Memory B cell (primary cell): ENCODE data around the gene PSORS1C2.
"Not testable (repeated sequence)": the region's sequence is repeated elsewhere in the genome, so short reads cannot be mapped to it uniquely, and the experiment has no call there.

Experiments
- ATAC-seq: fragments of 150-1000 bp; cut with Tn5 transposase; 2 replicates; pipeline ENCODE4 v1.10.0; 2021; ENCODE audit warnings: low read depth, mild to moderate bottlenecking, moderate library complexity
- DNase-seq, 2 donors: peaks; one replicate each; pipeline ENCODE4 v3.0.0; 2022; ENCODE audit warnings: low spot score in 2 of 2
- H3K27ac Mint-ChIP-seq: one replicate; pipeline ENCODE4 v1.8.0; 2022; ENCODE audit warnings: mild to moderate bottlenecking, moderate library complexity, mixed read lengths
- H3K27me3 Mint-ChIP-seq: one replicate; pipeline ENCODE4 v1.8.0; 2022; ENCODE audit warnings: mixed read lengths
- H3K36me3 Mint-ChIP-seq: one replicate; pipeline ENCODE4 v1.8.0; 2022; ENCODE audit warnings: mild to moderate bottlenecking, mixed read lengths
- H3K4me1 Mint-ChIP-seq: one replicate; pipeline ENCODE4 v1.8.0; 2022; ENCODE audit warnings: mixed read lengths
- H3K4me3 Mint-ChIP-seq: one replicate; pipeline ENCODE4 v1.8.0; 2022; ENCODE audit warnings: mild to moderate bottlenecking, moderate library complexity, mixed read lengths
- H3K9me3 Mint-ChIP-seq: one replicate; pipeline ENCODE4 v1.8.0; 2022; ENCODE audit warnings: mixed read lengths

The PSORS1C2 gene

DNA sequence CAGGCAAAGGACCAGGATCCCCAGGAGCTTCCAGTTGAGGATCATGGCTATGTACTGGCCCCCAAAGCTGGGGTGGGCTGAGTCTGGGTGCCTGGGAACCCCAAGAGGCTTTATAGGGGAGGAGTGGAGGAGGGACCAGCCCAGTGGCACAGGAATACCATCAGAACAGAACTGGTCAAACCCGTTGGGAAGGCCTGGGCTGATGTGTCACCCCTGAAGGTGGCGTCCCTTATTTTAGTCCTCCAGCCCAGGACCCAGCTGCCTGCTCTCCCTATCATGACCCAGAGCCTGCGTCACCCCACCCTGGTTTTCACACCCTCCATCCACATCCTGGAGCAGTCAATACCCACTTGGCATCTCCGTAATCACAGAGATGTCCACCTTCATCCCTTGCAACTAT lies at the start of gene PSORS1C2:
PSORS1C2 (minus strand) TSS at position 85 of the 400 bp plus-strand sequence; CDS start at position 45, 40 bp downstream.
- Mint-ChIP-seq H3K27ac (no peak within 1 kb of the TSS), H3K36me3 (no peaks in the 10 kb centered on the region), H3K9me3 (no peaks in the 10 kb centered on the region), H3K4me3 (no peak within 1 kb of the TSS), H3K4me1 (peaks cover 4% of the 10 kb centered on the region), H3K27me3 (peaks cover 2% of the 10 kb centered on the region)
- ATAC-seq = no peak
- DNase-seq = no peak

DNA sequence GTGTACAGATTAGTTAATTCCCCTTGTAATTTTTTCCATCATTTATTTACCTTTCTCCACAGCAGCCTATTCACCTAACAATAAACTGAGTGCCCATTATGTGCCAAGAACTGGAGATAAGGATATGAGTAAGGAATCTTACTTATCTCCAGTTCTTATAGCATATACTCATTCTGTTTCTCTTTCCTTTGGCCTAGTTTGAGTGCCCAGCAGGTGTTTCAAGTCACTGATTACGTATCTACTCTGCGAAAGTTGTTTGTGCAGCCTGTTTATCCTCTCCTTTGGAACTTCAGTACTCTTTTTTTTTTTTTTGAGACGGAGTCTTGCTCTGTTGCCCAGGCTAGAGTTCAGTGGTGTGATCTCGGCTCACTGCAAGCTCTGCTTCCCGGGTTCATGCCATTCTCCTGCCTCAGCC lies 48.9 kb upstream of the PSORS1C2 start:
- H3K27ac Mint-ChIP-seq = no peak overlapping the region
- no peaks in the 10 kb centered on the region for H3K27me3 Mint-ChIP-seq
- no peak for DNase-seq
- ATAC-seq = no peak
- H3K9me3 Mint-ChIP-seq = no peaks in the 10 kb centered on the region
- peaks cover 1% of the 10 kb centered on the region for H3K36me3 Mint-ChIP-seq
- H3K4me3 Mint-ChIP-seq = no peak overlapping the region
- H3K4me1 Mint-ChIP-seq = peaks cover 15% of the 10 kb centered on the region

DNA sequence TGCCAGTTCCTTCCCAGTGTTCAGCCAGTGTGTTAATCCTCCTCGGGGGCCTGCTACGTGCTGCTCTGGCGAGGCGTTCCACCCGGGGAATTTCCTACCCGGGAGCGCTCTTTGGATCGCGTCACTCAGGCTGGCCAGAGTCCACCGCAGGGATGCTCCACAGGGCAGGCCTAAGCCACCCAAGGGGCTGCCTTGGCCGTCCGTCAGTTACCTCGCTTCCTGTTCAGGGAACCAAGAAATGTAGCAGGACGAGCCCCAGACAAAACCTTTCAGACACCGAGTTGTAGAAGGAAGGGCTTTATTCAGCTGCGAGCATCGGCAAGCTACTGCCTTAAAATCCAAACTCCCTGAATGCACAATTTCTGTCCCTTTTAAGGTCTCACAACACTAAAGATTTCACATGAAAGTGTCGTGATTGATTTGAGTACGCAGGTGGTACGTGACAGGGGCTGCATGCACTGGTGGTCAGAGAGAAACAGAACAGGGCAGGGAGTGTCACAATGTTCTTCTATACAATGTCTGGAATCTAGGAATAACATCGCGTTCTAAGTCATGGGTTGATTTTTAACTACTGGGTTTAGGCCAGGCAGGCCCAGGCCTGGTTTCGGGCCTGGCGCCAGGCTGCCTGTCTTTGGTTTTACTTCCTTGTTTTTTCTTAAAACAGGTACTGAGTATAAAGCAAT lies 47.3 kb upstream of the PSORS1C2 start:
- Mint-ChIP-seq H3K9me3 (no peaks in the 10 kb centered on the region), H3K27ac (peak overlapping the region; percentile 86), H3K27me3 (no peaks in the 10 kb centered on the region), H3K4me1 (peaks cover 12% of the 10 kb centered on the region), H3K36me3 (peaks cover 1% of the 10 kb centered on the region), H3K4me3 (no peak overlapping the region)
- DNase-seq (no peak), ATAC-seq (no peak)

DNA sequence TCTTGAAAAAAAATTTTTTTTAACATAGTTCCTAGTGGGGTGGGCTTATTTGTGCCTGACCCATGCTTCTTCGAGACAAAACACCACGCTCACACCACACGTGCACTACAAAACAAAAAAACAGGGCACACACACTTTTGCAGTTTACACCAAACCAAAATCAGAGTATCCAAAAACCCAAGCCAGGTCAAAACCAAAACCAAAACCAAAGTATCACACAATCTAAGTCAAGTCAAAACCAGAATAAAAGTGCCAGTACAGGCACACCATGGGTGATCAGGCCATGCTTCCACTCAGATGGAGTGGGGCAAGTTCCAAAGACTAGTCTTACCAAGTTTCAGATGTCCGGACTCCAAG lies 46.8 kb upstream of the PSORS1C2 start:
- Mint-ChIP-seq H3K4me1 (peaks cover 12% of the 10 kb centered on the region), H3K27ac (peak overlapping the region; percentile 86)
- ATAC-seq, H3K9me3 Mint-ChIP-seq, H3K36me3 Mint-ChIP-seq, H3K27me3 Mint-ChIP-seq, H3K4me3 Mint-ChIP-seq, DNase-seq: not testable (repeated sequence)

DNA sequence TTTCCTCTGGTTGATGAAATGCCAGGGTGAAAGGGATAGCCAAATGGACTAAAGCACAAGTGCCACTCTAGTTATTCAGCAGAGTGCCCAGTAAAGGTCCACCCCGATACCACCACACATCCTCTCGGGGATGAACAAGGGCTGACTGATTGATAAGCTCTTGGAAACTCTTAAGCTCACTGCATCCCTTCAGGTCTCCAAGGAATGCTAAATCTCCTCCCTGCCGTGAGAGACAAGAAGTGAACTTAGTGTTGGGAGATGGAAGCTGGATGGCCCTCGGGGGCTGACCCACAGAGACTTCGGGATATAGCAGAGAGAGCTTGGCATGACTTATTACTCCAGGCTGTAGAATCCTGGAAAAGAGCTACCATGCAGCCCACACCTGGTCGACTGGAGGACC lies 45.0 kb upstream of the PSORS1C2 start:
- not testable (repeated sequence) for H3K27me3 Mint-ChIP-seq, H3K27ac Mint-ChIP-seq, H3K36me3 Mint-ChIP-seq, H3K9me3 Mint-ChIP-seq, ATAC-seq, H3K4me3 Mint-ChIP-seq, DNase-seq
- peaks cover 16% of the 10 kb centered on the region for H3K4me1 Mint-ChIP-seq

DNA sequence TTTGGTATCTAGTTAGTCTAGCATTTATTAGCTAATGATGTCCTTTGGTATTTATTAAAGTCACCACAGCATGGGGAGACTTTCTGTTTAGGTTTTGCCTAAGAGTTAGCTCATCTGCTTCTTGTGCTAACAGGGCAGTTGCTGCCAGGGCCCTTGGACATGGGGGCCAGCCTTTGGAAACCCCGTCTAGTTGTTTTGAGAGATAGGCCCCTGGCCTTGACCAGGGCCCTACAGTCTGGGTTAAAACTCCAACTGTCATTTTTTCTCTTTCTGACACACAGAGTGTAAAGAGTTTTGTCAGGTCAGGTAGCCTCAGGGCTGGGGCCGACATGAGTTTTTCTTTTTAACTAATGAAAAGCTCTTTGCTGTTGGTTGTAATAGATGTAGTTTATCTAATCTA lies 44.4 kb upstream of the PSORS1C2 start:
- ATAC-seq, H3K27ac Mint-ChIP-seq, H3K27me3 Mint-ChIP-seq, H3K4me3 Mint-ChIP-seq, H3K9me3 Mint-ChIP-seq, H3K36me3 Mint-ChIP-seq, DNase-seq: not testable (repeated sequence)
- peaks cover 22% of the 10 kb centered on the region for H3K4me1 Mint-ChIP-seq

DNA sequence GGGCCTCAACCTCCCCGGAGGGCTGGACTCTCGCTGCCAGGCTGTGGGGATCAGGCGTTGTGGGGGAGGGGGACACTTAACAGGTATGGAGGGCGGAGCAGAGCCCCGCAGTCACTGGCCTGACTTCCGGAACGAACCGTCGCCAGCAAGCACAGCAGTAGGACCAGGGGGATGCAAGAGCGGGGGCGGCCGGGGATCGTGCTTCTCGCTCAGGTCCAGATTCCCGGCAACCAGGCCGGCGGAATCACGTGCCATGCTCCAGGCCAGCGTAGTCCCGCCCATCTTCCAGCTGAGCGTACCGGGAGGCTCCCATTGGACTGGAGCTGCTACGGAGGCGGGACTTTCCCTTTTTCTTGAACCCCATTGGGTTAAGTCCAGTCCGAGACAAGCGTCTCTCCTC lies 41.6 kb upstream of the PSORS1C2 start:
- Mint-ChIP-seq H3K9me3 (no peaks in the 10 kb centered on the region), H3K27me3 (no peaks in the 10 kb centered on the region), H3K4me3 (peak overlapping the region; percentile 89), H3K36me3 (peaks cover 3% of the 10 kb centered on the region), H3K27ac (peak overlapping the region; percentile 45), H3K4me1 (peaks cover 13% of the 10 kb centered on the region)
- peak; percentile 99 for ATAC-seq
- peak; percentile 59 to 61 for DNase-seq

DNA sequence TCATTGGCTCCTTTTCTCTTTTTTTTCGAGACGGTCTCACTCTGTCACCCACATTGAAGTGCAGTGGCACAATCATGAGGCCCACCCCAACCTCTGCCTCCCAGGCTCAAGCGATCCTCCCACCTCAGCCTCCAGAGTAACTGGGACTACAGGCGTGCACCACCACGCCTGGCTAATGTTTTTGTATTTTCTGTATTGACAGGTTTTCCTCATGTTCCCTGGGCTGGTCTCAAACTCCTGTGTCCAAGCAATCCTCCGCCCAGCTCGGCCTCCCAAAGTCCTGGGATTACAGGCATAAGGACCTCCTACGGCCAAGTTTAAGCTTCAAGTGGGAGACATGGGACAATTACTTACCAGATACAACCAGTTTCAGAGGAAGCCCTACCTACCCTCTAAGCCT lies 41.0 kb upstream of the PSORS1C2 start:
- Mint-ChIP-seq H3K36me3 (peaks cover 3% of the 10 kb centered on the region), H3K9me3 (no peaks in the 10 kb centered on the region), H3K27me3 (no peaks in the 10 kb centered on the region), H3K4me1 (peaks cover 13% of the 10 kb centered on the region), H3K4me3 (no peak overlapping the region), H3K27ac (no peak overlapping the region)
- no peak for ATAC-seq
- no peak for DNase-seq

DNA sequence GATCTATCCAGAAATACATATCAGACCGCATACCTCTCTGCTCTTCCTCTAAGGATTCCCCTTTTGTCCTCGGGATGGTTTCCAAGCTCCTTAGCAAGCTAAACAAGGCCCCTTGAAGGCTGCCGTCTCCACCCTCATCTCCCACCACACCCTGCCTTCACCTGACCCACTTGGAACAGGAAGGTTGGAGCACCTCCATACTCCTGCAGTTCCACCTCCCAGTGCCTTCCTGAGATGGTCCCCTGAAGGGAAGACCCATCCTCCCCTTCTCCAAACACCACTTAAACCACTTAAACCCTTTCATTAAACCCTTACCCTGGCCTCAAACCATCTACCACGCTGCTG lies 40.1 kb upstream of the PSORS1C2 start:
- DNase-seq = no peak
- H3K4me3 Mint-ChIP-seq = no peak overlapping the region
- peaks cover 13% of the 10 kb centered on the region for H3K4me1 Mint-ChIP-seq
- H3K36me3 Mint-ChIP-seq = peaks cover 3% of the 10 kb centered on the region
- no peaks in the 10 kb centered on the region for H3K9me3 Mint-ChIP-seq
- no peak overlapping the region for H3K27ac Mint-ChIP-seq
- ATAC-seq = no peak
- H3K27me3 Mint-ChIP-seq = no peaks in the 10 kb centered on the region

DNA sequence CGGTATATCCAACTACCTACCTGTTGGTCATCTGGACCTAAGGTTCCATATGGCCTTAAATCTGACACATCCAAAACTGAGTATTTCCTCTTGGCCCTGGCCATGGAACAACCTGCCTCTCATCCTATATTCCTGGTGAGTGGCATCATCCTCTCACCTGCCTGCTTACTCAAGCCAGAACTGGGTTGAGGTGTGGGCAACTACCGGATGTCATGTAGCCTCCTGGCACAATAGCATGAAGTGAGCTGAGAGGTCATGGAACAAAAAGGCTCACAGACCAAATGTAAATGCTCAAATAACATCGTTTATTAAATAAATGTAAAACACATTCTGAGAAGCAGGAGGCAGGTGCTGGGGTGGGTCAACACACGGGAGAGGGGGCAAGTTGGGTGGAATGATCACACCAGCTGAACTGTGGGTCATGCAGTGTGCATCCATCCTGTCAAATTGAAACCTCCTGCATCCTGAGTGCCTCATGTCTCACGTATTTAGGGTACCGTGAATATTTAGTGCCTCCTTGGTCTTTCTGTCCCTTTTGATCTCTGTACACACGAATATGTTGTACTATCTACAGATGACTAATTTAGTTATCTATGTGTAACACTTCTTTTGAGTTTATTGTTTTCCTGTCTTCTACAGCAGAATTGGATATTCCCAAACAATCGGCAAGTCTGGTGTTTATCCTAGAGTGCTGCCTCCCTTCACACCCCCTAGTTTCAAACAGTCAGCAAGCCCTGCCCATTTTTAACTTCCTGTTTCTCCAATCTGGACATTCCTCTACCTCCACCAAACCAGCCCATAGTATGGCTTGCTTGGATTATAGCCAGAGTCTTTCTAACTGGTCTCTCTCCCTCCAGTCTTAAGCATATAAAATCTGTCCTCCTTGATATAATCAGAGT lies 39.5 kb upstream of the PSORS1C2 start:
- no peak for ATAC-seq
- H3K27me3 Mint-ChIP-seq = no peaks in the 10 kb centered on the region
- peaks cover 3% of the 10 kb centered on the region for H3K36me3 Mint-ChIP-seq
- peaks cover 13% of the 10 kb centered on the region for H3K4me1 Mint-ChIP-seq
- DNase-seq = no peak
- H3K9me3 Mint-ChIP-seq = no peaks in the 10 kb centered on the region
- no peak overlapping the region for H3K4me3 Mint-ChIP-seq
- no peak overlapping the region for H3K27ac Mint-ChIP-seq

DNA sequence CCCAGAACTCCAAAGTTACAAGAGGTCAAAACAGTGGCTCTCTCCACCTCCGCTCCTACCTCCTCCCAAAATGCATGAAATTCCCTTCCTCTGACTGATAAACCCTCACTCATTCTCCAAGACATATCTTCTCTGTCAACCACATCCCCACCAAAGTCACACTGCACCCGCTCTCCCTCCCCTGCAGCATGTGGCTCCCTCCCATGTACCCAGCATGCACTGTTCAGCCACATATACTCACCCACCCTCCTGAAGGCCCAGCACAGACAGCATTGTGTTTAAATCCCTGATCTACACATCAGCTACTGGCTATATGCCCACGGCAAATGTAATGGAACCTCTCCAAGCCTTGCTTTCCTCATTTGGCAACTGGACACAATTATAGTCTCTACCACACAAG lies 37.1 kb upstream of the PSORS1C2 start:
- Mint-ChIP-seq H3K27ac (no peak overlapping the region), H3K27me3 (no peaks in the 10 kb centered on the region), H3K4me1 (peaks cover 13% of the 10 kb centered on the region), H3K36me3 (peaks cover 3% of the 10 kb centered on the region), H3K4me3 (no peak overlapping the region), H3K9me3 (no peaks in the 10 kb centered on the region)
- ATAC-seq (no peak), DNase-seq (no peak)

DNA sequence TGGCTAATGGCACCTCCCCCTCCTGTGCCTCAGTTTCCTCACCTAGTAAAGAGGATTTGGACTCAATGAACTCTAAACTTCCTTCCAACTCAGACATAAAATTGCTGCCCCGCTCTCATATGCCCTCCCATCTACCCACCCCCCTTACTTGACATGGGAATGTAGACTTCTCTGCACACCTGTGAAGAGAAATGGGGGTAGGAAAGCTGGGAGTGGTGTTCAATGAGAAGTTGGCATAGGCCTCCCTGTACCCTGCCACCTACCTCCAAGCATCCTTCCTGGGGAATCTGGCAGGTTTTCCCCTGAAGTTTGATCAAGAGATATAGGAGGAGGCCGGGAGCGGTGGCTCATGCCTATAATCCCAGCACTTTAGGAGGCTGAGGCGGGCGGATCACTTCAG lies 35.5 kb upstream of the PSORS1C2 start:
- DNase-seq (no peak), ATAC-seq (no peak)
- Mint-ChIP-seq H3K27ac (no peak overlapping the region), H3K4me1 (peaks cover 13% of the 10 kb centered on the region), H3K36me3 (peaks cover 3% of the 10 kb centered on the region), H3K4me3 (no peak overlapping the region), H3K27me3 (no peaks in the 10 kb centered on the region), H3K9me3 (no peaks in the 10 kb centered on the region)

DNA sequence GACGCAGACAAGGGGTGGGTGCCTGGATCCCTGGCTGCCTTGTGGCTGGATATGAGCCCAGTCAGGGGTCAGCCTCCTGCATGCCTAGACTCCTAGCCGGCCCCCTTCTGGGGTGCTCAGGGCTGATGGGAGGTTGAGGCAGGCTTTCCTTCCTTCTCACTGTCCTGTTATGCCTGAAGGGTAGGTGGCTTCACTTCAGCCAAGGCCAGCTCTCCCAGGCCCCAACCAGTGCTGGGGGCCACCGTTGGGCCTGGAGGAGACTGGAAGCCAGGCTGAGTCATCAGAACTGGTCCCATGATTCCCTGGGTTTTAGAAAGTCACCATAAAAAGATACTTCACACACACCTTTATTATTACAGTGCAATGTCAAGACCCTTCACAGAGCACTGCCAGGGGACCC lies 34.5 kb upstream of the PSORS1C2 start:
- H3K27me3 Mint-ChIP-seq = no peaks in the 10 kb centered on the region
- DNase-seq = no peak
- H3K4me3 Mint-ChIP-seq = no peak overlapping the region
- no peaks in the 10 kb centered on the region for H3K9me3 Mint-ChIP-seq
- peaks cover 4% of the 10 kb centered on the region for H3K4me1 Mint-ChIP-seq
- H3K27ac Mint-ChIP-seq = no peak overlapping the region
- no peak for ATAC-seq
- H3K36me3 Mint-ChIP-seq = peaks cover 3% of the 10 kb centered on the region

DNA sequence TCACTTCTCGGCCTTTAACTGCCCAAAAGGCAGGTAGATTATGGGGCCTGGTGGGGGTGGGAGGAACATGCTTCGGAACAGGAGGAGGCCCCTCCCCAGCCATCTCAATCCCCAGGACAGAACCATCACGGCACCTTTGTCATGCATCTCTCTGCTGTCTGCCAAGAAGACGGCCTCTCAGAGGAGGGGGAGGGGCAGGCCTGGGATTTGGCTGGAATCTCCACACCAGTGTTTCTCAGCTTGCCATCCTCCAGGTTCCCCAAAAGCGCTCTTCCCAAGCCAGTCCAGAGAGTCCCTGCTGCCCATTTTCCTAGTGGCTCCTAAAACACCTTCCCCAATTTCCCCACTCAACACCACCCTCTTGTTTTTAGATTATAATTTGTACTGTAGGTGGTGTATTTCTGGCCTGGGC lies 34.1 kb upstream of the PSORS1C2 start:
- Mint-ChIP-seq H3K4me1 (no peaks in the 10 kb centered on the region), H3K36me3 (peaks cover 3% of the 10 kb centered on the region), H3K27me3 (no peaks in the 10 kb centered on the region), H3K9me3 (no peaks in the 10 kb centered on the region), H3K27ac (no peak overlapping the region), H3K4me3 (no peak overlapping the region)
- no peak for DNase-seq
- ATAC-seq = no peak
